Loucy (cell line): ENCODE measurements around the gene HPS3.

Source experiments
- EZH2phosphoT487 ChIP-seq: fragments of 200-600 bp; IDR thresholded peaks from 2 replicates; pipeline ENCODE4 v1.6.1; 2018; ENCODE audit warnings: antibody characterized with exemption, mild to moderate bottlenecking, moderate library complexity, borderline replicate concordance
- TF ChIP-seq, protein P1 (sequence below): fragments of 200-600 bp; sonication (generic); conservative IDR thresholded peaks from 2 replicates; pipeline ENCODE4 v1.5.1; 2014; ENCODE audit warnings: mild to moderate bottlenecking, antibody characterized with exemption, low read length

GRCh38 chr3:149118724-149119123 lies 10.7 kb upstream of the HPS3 start:
- TF ChIP-seq, protein P1, sequence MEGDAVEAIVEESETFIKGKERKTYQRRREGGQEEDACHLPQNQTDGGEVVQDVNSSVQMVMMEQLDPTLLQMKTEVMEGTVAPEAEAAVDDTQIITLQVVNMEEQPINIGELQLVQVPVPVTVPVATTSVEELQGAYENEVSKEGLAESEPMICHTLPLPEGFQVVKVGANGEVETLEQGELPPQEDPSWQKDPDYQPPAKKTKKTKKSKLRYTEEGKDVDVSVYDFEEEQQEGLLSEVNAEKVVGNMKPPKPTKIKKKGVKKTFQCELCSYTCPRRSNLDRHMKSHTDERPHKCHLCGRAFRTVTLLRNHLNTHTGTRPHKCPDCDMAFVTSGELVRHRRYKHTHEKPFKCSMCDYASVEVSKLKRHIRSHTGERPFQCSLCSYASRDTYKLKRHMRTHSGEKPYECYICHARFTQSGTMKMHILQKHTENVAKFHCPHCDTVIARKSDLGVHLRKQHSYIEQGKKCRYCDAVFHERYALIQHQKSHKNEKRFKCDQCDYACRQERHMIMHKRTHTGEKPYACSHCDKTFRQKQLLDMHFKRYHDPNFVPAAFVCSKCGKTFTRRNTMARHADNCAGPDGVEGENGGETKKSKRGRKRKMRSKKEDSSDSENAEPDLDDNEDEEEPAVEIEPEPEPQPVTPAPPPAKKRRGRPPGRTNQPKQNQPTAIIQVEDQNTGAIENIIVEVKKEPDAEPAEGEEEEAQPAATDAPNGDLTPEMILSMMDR = no peak
- no peak for TF ChIP-seq EZH2phosphoT487
